Measurements from ENCODE around the gene SPATA2L.

DNA sequence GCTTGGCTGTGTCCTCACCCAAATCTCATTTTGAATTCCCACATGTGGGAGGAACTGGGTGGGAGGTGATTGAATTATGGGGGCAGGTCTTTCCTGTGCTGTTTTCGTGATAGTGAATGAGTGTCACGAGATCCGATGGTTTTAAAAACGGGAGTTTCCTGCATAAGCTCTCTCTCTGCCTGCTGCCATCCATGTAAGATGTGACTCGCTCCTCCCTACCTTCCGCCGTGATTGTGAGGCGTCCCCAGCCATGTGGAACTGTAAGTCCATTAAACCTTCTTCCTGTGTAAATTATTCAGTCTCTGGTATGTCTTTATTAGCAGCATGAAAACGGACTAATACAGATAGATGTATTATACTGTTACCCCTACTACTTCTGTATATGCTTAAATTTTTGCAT, 40.3 kb downstream of the SPATA2L start:
- TF ChIP-seq POLR2AphosphoS5 (IDR thresholded peaks at IDR 0.05; ENCODE audit: low read depth, low read length) (no peak), FOXP2 (optimal IDR thresholded peaks at IDR 0.05; ENCODE audit: borderline replicate concordance, extremely low read depth, extremely low read length, insufficient read depth) (no peak), SIN3A (IDR thresholded peaks at IDR 0.05; ENCODE audit: borderline replicate concordance, insufficient read depth, low read length) (no peak), TAF1 (IDR thresholded peaks at IDR 0.05; ENCODE audit: borderline replicate concordance, insufficient read depth, low read length) (no peak)
- TF ChIP-seq, protein P1, sequence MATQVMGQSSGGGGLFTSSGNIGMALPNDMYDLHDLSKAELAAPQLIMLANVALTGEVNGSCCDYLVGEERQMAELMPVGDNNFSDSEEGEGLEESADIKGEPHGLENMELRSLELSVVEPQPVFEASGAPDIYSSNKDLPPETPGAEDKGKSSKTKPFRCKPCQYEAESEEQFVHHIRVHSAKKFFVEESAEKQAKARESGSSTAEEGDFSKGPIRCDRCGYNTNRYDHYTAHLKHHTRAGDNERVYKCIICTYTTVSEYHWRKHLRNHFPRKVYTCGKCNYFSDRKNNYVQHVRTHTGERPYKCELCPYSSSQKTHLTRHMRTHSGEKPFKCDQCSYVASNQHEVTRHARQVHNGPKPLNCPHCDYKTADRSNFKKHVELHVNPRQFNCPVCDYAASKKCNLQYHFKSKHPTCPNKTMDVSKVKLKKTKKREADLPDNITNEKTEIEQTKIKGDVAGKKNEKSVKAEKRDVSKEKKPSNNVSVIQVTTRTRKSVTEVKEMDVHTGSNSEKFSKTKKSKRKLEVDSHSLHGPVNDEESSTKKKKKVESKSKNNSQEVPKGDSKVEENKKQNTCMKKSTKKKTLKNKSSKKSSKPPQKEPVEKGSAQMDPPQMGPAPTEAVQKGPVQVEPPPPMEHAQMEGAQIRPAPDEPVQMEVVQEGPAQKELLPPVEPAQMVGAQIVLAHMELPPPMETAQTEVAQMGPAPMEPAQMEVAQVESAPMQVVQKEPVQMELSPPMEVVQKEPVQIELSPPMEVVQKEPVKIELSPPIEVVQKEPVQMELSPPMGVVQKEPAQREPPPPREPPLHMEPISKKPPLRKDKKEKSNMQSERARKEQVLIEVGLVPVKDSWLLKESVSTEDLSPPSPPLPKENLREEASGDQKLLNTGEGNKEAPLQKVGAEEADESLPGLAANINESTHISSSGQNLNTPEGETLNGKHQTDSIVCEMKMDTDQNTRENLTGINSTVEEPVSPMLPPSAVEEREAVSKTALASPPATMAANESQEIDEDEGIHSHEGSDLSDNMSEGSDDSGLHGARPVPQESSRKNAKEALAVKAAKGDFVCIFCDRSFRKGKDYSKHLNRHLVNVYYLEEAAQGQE (IDR thresholded peaks at IDR 0.05; ENCODE audit: insufficient read depth in 1 of 2, low read depth in 2 of 2, low read length in 2 of 2): no peak

All from PFSK-1 (cell line).